K562 (cell line): ENCODE measurements around the gene SFT2D2. TPM values are rescaled to one million over a fixed set of nuclear protein-coding genes. Genes with fewer than 3 reads are reported as not detected.

Experiments
- HIVEP1 ChIP-seq: fragments of 250-450 bp; sonication (Bioruptor Pico); IDR thresholded peaks from 2 replicates; pipeline ENCODE4 v1.4.0; 2020; ENCODE audit warnings: mild to moderate bottlenecking
- MAFK ChIP-seq: IDR thresholded peaks from 2 replicates; pipeline ENCODE4 v1.6.1; 2011; ENCODE audit warnings: low read length, improper control_type of control experiment
- XRCC3 ChIP-seq: fragments of 450-650 bp; IDR thresholded peaks from 2 replicates; pipeline ENCODE4 v1.6.1; 2017; ENCODE audit warnings: mild to moderate bottlenecking, moderate library complexity
- ZNF232 ChIP-seq: sonication (generic); formaldehyde crosslinking; IDR thresholded peaks from 2 replicates; pipeline ENCODE4 v1.8.0; 2022; ENCODE audit warnings: mild to moderate bottlenecking, missing genetic modification reagents
- polyA plus RNA-seq, 8 experiments: library from polyadenylated mRNA; depleted of rRNA in 4 of 8; stranded (reverse) in 5 of 8; unstranded in 3 of 8; fragments of >200 nt; fragmentation: Nextera tagmentation in 2 of 8; fragmentation: Illumina TruSeq in 1 of 8; extraction: Ambion mirVana in 2 of 8; extraction: Trizol in 1 of 8; gene quantifications; 2 replicates each; pipeline versions ENCODE4 v1.2.1 to v1.2.3, GENCODE V29; 2011 to 2014; ENCODE audit warnings: inconsistent platforms in 1 of 8, missing spikeins in 1 of 8
- total RNA-seq, 7 experiments: library from RNA; depleted of rRNA in 6 of 7; stranded (reverse); fragments of >200 nt in 6 of 7; fragmentation: Illumina TruSeq in 2 of 7; extraction: Trizol in 2 of 7; gene quantifications; 2 replicates each; pipeline versions ENCODE4 v1.2.1 to v1.2.3, GENCODE V29; 2011 to 2021; ENCODE audit warnings: low replicate concordance in 1 of 7
- TF ChIP-seq, protein P1 (sequence below): sonication (generic); formaldehyde crosslinking; IDR thresholded peaks from 2 replicates; pipeline ENCODE4 v1.8.0; 2022; ENCODE audit warnings: missing genetic modification reagents, mild to moderate bottlenecking, borderline replicate concordance
- TF ChIP-seq, protein P2 (sequence below): fragments of 450-650 bp; formaldehyde crosslinking; conservative IDR thresholded peaks from 2 replicates; pipeline ENCODE4 v1.4.0; 2022; ENCODE audit warnings: mild to moderate bottlenecking, missing genetic modification characterization

SFT2D2 gene
- total and polyA plus RNA-seq, 9 of the 15 experiments (the other 6 are each of a cell fraction or from before 2014, with no cell fraction given), result 3.4 to 50.1 (median 21.6) TPM

DNA sequence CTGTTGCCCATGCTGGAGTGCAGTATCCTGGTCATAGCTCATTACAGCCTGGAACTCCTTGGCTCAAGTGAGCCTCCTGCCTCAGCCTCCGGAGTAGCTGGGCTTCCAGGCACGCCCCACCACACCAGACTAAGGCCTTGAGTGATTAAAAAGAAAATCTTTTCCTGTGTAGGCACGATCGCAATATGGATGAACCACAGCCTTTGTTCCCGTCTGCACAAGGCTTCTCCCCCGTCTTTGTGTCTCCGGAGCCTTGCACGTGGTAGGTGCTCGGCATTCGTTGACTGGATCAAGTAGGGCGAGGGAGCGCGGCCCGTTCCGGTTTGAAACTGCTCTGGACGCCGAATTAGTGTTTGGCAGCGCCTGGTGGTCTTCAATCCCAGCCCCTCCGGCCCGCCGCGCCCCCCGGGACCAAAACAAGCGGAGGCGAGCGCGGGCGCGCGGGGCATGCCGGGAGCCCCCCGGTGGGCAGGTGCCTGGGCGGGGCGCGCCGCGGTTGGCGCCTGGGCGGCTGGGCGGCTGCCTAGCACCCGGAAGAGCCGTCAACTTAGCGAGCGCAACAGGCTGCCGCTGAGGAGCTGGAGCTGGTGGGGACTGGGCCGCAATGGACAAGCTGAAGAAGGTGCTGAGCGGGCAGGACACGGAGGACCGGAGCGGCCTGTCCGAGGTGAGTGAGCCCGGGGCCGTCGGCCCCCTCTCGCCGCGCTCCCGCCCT lies at the start of gene SFT2D2 (continued):
- TF ChIP-seq XRCC3 (no peak), ZNF232 (CRISPR knock-in tag) (no peak), HIVEP1 (CRISPR knock-in tag) (no peak), MAFK (no peak)
- TF ChIP-seq, protein P1, sequence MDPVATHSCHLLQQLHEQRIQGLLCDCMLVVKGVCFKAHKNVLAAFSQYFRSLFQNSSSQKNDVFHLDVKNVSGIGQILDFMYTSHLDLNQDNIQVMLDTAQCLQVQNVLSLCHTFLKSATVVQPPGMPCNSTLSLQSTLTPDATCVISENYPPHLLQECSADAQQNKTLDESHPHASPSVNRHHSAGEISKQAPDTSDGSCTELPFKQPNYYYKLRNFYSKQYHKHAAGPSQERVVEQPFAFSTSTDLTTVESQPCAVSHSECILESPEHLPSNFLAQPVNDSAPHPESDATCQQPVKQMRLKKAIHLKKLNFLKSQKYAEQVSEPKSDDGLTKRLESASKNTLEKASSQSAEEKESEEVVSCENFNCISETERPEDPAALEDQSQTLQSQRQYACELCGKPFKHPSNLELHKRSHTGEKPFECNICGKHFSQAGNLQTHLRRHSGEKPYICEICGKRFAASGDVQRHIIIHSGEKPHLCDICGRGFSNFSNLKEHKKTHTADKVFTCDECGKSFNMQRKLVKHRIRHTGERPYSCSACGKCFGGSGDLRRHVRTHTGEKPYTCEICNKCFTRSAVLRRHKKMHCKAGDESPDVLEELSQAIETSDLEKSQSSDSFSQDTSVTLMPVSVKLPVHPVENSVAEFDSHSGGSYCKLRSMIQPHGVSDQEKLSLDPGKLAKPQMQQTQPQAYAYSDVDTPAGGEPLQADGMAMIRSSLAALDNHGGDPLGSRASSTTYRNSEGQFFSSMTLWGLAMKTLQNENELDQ (CRISPR knock-in tag), result no peak
- TF ChIP-seq, protein P2, sequence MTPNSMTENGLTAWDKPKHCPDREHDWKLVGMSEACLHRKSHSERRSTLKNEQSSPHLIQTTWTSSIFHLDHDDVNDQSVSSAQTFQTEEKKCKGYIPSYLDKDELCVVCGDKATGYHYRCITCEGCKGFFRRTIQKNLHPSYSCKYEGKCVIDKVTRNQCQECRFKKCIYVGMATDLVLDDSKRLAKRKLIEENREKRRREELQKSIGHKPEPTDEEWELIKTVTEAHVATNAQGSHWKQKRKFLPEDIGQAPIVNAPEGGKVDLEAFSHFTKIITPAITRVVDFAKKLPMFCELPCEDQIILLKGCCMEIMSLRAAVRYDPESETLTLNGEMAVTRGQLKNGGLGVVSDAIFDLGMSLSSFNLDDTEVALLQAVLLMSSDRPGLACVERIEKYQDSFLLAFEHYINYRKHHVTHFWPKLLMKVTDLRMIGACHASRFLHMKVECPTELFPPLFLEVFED (CRISPR knock-in tag), result no peak
- TF ChIP-seq, all 486 proteins: peak for 218
